Activated naive CD8-positive, alpha-beta T cell (primary cell): ENCODE measurements around the gene AGO4.
"Not testable (repeated sequence)": the region's sequence is repeated elsewhere in the genome, so short reads cannot be mapped to it uniquely, and the experiment has no call there.

ENCODE experiments used
- H3K27ac Mint-ChIP-seq: one replicate; pipeline ENCODE4 v1.8.0; 2021; ENCODE audit warnings: mixed read lengths
- H3K27me3 Mint-ChIP-seq: one replicate; pipeline ENCODE4 v1.8.0; 2021; ENCODE audit warnings: mixed read lengths
- H3K36me3 Mint-ChIP-seq: one replicate; pipeline ENCODE4 v1.8.0; 2021; ENCODE audit warnings: mixed read lengths
- H3K4me1 Mint-ChIP-seq: one replicate; pipeline ENCODE4 v1.8.0; 2021; ENCODE audit warnings: low read depth, mixed read lengths
- H3K4me3 Mint-ChIP-seq: one replicate; pipeline ENCODE4 v1.8.0; 2021; ENCODE audit warnings: mild to moderate bottlenecking, mixed read lengths
- H3K9me3 Mint-ChIP-seq: one replicate; pipeline ENCODE4 v1.8.0; 2021; ENCODE audit warnings: low read depth, mixed read lengths

The AGO4 gene

DNA sequence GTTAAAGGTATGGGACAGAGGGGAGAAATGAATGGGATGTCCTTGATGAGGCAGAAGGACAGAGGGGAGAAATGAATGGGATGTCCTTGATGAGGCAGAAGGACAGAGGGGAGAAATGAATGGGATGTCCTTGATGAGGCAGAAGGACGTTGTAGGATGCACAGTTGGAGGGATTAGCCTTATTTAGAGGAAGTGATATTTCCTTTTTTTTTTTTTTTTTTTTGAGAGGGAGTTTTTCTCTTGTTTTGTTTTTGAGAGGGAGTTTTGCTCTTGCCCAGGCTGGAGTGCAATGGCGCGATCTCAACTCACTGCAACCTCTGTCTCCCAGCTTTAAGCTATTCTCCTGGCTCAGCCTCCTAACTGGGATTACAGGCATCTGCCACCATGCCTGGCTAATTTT, 81.2 kb downstream of the AGO4 start:
- H3K4me3 Mint-ChIP-seq, result not testable (repeated sequence)
- peaks cover 10% of the 10 kb centered on the region for H3K36me3 Mint-ChIP-seq

GRCh38 chr1:35893051-35893879, 85.4 kb downstream of the AGO4 start:
- Mint-ChIP-seq H3K4me1 (no peaks in the 10 kb centered on the region), H3K27ac (no peak overlapping the region), H3K4me3 (no peak overlapping the region), H3K27me3 (no peaks in the 10 kb centered on the region), H3K36me3 (peaks cover 15% of the 10 kb centered on the region), H3K9me3 (no peaks in the 10 kb centered on the region)

More for the DNA sequence above, 81.2 kb downstream of the AGO4 start:
- H3K27me3 Mint-ChIP-seq, H3K27ac Mint-ChIP-seq, H3K9me3 Mint-ChIP-seq: not testable (repeated sequence)
- peaks cover 38% of the 10 kb centered on the region for H3K4me1 Mint-ChIP-seq

DNA sequence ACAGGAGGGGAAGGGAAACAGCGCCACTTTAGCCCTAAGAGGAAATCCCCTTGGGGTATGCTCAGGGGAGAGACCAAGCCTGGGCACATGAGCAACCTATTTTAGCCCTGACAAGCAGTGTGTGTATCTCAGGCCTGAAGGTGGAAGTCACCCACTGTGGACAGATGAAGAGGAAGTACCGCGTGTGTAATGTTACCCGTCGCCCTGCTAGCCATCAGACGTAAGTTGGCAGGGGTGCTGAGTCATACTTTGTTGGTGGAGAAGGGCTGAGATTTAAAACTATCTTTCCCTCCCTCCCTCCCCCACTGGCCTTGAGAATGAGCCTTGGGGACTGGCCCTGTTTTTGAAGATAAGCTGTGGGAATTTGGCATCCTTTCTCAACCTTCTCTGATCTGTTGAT, 86.4 kb downstream of the AGO4 start:
- no peak overlapping the region for H3K27ac Mint-ChIP-seq
- no peaks in the 10 kb centered on the region for H3K4me1 Mint-ChIP-seq
- no peaks in the 10 kb centered on the region for H3K9me3 Mint-ChIP-seq
- no peaks in the 10 kb centered on the region for H3K27me3 Mint-ChIP-seq
- peaks cover 15% of the 10 kb centered on the region for H3K36me3 Mint-ChIP-seq
- no peak overlapping the region for H3K4me3 Mint-ChIP-seq

- Mint-ChIP-seq H3K4me1 (no peaks in the 10 kb centered on the region), H3K4me3 (no peak overlapping the region), H3K9me3 (no peaks in the 10 kb centered on the region), H3K27ac (peak overlapping the region; percentile 10), H3K36me3 (peaks cover 15% of the 10 kb centered on the region), H3K27me3 (no peaks in the 10 kb centered on the region)
Observed at GRCh38 chr1:35894656-35895055, 86.8 kb downstream of the AGO4 start.

DNA sequence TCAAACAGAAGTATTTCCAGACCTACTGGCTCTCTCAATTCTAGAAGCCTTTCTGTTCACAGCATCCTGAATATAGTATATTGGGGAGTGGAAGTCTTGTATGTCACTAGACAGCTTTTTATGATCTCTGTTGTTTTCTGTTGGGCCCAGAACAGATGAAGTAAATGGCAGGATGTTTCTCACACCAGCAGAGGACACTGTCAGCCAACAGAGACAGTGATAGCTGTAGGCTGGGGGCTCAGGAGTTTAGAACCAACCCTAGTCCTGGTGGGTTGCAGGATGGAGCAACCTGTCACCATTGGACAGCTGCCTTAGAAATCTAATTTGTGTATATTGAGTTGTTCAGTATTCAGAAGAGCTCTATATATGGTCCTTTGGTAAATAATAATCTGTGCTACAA, 92.1 kb downstream of the AGO4 start:
- H3K36me3 Mint-ChIP-seq, result peaks cover 15% of the 10 kb centered on the region

DNA sequence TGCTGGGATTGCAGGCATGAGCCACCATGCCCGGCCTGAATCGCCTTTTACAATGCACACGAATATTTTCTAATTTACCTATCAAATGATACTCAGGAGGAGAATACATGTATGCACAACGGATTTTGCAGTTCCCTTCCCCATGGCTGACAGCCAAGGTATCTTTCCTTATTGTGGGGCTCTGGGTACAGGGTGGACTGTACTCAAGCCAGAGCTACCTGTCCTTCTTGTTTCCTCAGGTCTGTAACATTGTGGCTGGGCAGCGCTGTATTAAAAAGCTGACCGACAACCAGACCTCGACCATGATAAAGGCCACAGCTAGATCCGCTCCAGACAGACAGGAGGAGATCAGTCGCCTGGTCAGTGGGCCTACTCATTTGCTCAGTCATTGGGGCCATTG, 93.4 kb downstream of the AGO4 start:
- no peak overlapping the region for H3K27ac Mint-ChIP-seq
- H3K36me3 Mint-ChIP-seq, result peaks cover 15% of the 10 kb centered on the region
- no peak overlapping the region for H3K4me3 Mint-ChIP-seq
- H3K27me3 Mint-ChIP-seq, result no peaks in the 10 kb centered on the region
- H3K4me1 Mint-ChIP-seq, result no peaks in the 10 kb centered on the region
- H3K9me3 Mint-ChIP-seq, result no peaks in the 10 kb centered on the region

More for the DNA sequence above, 92.1 kb downstream of the AGO4 start:
- no peaks in the 10 kb centered on the region for H3K27me3 Mint-ChIP-seq
- no peaks in the 10 kb centered on the region for H3K9me3 Mint-ChIP-seq
- no peak overlapping the region for H3K27ac Mint-ChIP-seq
- H3K4me1 Mint-ChIP-seq, result no peaks in the 10 kb centered on the region
- no peak overlapping the region for H3K4me3 Mint-ChIP-seq

GRCh38 chr1:35902671-35903070, 94.9 kb downstream of the AGO4 start:
- H3K27me3 Mint-ChIP-seq, result no peaks in the 10 kb centered on the region
- H3K27ac Mint-ChIP-seq, result no peak overlapping the region
- no peaks in the 10 kb centered on the region for H3K4me1 Mint-ChIP-seq
- peaks cover 15% of the 10 kb centered on the region for H3K36me3 Mint-ChIP-seq
- no peaks in the 10 kb centered on the region for H3K9me3 Mint-ChIP-seq
- H3K4me3 Mint-ChIP-seq, result no peak overlapping the region
